ENCODE data around the gene INHA. TPM values are rescaled to one million over a fixed set of nuclear protein-coding genes. Genes with fewer than 3 reads are reported as not detected.

The INHA gene
- total RNA-seq, 1 experiment from 2014 or later, result not detected

GRCh38 chr2:219551441-219552381 is 20.4 kb upstream of the INHA start:
- Histone ChIP-seq H3K27ac (ENCODE audit: low read depth, low read length) (peak overlapping the region; percentile 78), H2AFZ (ENCODE audit: low read depth, low read length, poor library complexity, severe bottlenecking) (no peak overlapping the region), H3K27me3 (ENCODE audit: insufficient read depth, low read length) (no peaks in the 10 kb centered on the region), H3K9me3 (ENCODE audit: control insufficient read depth in 1 of 2, insufficient read depth in 1 of 2, low read depth in 1 of 2, low read length in 2 of 2) (no peaks in the 10 kb centered on the region), H3K9ac (ENCODE audit: low read length) (peak overlapping the region; percentile 84), H3K4me3 (replicated peaks in 1 of 2; ENCODE audit: low read depth in 1 of 2, low read length in 2 of 2) (peak overlapping the region; percentile 84 to 86), H3K79me2 (ENCODE audit: insufficient read depth, low read length) (peaks cover 18% of the 10 kb centered on the region; the same call in 1 of the 2 replicates), H3K9me2 (ENCODE audit: insufficient read depth) (no peaks in the 10 kb centered on the region), H3K4me1 (ENCODE audit: control insufficient read depth in 1 of 2, insufficient read depth in 2 of 2, low read length in 2 of 2) (peaks cover 3 to 19% of the 10 kb centered on the region in 2 experiments; a peak in 3 of 4 replicates), H4K20me1 (ENCODE audit: insufficient read depth) (no peaks in the 10 kb centered on the region), H3K4me2 (ENCODE audit: low read length) (peak overlapping the region; percentile 95), H3K36me3 (ENCODE audit: control insufficient read depth in 1 of 2, insufficient read depth in 2 of 2, low read length in 2 of 2) (peaks cover 0 to 6% of the 10 kb centered on the region in 2 experiments; a peak in 1 of 4 replicates)
- no TSS peak for BruUV-seq (replicated peaks)
- peak; percentile 66 for ATAC-seq
- intact Hi-C loops (cut with micrococcal nuclease), result no loop called here
- no peak for DNase-seq (ENCODE audit: low read depth, low spot score)
- CTCF ChIA-PET, result interaction anchor here (0.8 to 2.7 kb wide), 3 partner anchors 8 to 56 kb away, joined by 3 to 16 read pairs (median 3); no protein-coding TSS in a partner anchor
- POLR2A ChIA-PET, result no interaction called here
- TF ChIP-seq POLR2AphosphoS5 (IDR thresholded peaks at IDR 0.05; ENCODE audit: low read depth, low read length) (peak; percentile 51), ELF1 (IDR thresholded peaks at IDR 0.05; ENCODE audit: borderline replicate concordance, low read depth) (no peak), SP1 (IDR thresholded peaks at IDR 0.05; ENCODE audit: low read depth) (no peak), FOSL1 (IDR thresholded peaks at IDR 0.05; ENCODE audit: low read depth) (no peak), RAD21 (IDR thresholded peaks at IDR 0.05; ENCODE audit: low read depth) (no peak), CEBPB (IDR thresholded peaks at IDR 0.05; ENCODE audit: low read depth) (no peak), ZFX (IDR thresholded peaks at IDR 0.05) (no peak)
- RAD21 ChIA-PET (ENCODE audit: low non-redundant PET in 1 of 2, low total read pairs in 2 of 2, uncharacterized antibody in 2 of 2, unreplicated experiment in 2 of 2), result interaction anchor here in 1 of 2 experiments (0.8 to 1.0 kb wide), 2 partner anchors 8 to 46 kb away, joined by 3 to 4 read pairs; partner anchors contain the start of genes CHPF, STK11IP and TMEM198

All from HCT116 (cell line).